ENCODE results near the gene SMIM17. TPM values are rescaled to one million over a fixed set of nuclear protein-coding genes. Genes with fewer than 3 reads are reported as not detected.

Gene SMIM17
- total RNA-seq, 1 experiment from 2014 or later, result 0.28 TPM

DNA sequence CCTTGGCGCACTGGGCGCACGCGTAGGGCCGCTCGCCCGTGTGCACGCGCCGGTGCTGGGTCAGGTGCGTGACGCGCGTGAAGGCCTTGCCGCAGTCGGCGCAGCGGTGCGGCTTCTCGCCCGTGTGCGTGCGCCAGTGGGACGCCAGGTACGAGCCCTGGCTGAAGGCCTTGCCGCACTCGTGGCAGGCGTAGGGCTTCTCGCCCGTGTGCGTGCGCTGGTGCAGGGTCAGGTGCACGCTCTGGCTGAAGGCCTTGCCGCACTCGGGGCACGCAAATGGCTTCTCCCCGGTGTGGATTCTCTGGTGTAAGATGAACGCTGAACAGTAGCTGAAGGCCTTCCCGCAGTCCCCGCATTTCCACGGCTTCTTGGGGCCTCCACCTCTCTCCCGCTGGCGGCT is 21.6 kb downstream of the SMIM17 start:
- Histone ChIP-seq H3K23ac (ENCODE audit: insufficient read length, low read depth, low read length) (no peak overlapping the region), H4K5ac (ENCODE audit: insufficient read length, low read depth, low read length) (no peak overlapping the region), H3K79me2 (ENCODE audit: insufficient read depth, low read length) (no peaks in the 10 kb centered on the region), H3K56ac (ENCODE audit: insufficient read length, low read depth, low read length) (no peak overlapping the region), H2BK12ac (ENCODE audit: insufficient read length, low read depth, low read length) (no peak overlapping the region), H3K4ac (ENCODE audit: low read depth, low read length) (no peak overlapping the region), H3K27ac (ENCODE audit: insufficient read length, low read depth, low read length) (no peak overlapping the region), H2AFZ (ENCODE audit: low read length) (no peak overlapping the region), H2BK5ac (ENCODE audit: insufficient read length, low read length) (no peak overlapping the region), H4K20me1 (ENCODE audit: control insufficient read depth, insufficient read depth, insufficient read length) (no peaks in the 10 kb centered on the region), H3T11ph (ENCODE audit: low read length) (no peak overlapping the region), H4K8ac (replicated peaks; ENCODE audit: insufficient read length, low read depth, low read length) (no peak overlapping the region), H2BK120ac (ENCODE audit: low read depth, low read length, poor library complexity, severe bottlenecking) (no peak overlapping the region), H3K79me1 (ENCODE audit: insufficient read depth, low read depth, low read length, poor library complexity, severe bottlenecking) (no peaks in the 10 kb centered on the region), H3K27me3 (ENCODE audit: insufficient read depth, low read length) (no peaks in the 10 kb centered on the region), H3K4me2 (ENCODE audit: insufficient read depth, insufficient read length, low read length) (no peak overlapping the region), H3K14ac (ENCODE audit: insufficient read depth, low read length) (no peak overlapping the region), H4K91ac (ENCODE audit: insufficient read length, low read depth, low read length) (no peak overlapping the region), H2BK15ac (ENCODE audit: low read depth, low read length) (no peak overlapping the region), H2AK5ac (ENCODE audit: insufficient read length, low read length) (no peak overlapping the region), H3K18ac (ENCODE audit: insufficient read length, low read depth, low read length) (no peak overlapping the region), H3K4me1 (ENCODE audit: insufficient read depth, low read length) (no peaks in the 10 kb centered on the region), H3K9me3 (ENCODE audit: control insufficient read depth, low read depth, low read length) (peaks cover 52% of the 10 kb centered on the region), H3K23me2 (ENCODE audit: insufficient read length, low read depth, low read length, poor library complexity, severe bottlenecking) (no peaks in the 10 kb centered on the region), H2BK20ac (ENCODE audit: low read depth, low read length, poor library complexity, severe bottlenecking) (no peak overlapping the region), H3K9ac (ENCODE audit: extremely low read depth, insufficient read length, low read length) (no peak overlapping the region)
- peaks cover 12 to 28% (median 20%) of the 10 kb centered on the region in 3 experiments; a peak in 6 of 7 replicates for H3K36me3 Mint-ChIP-seq (ENCODE audit: insufficient read depth in 1 of 3, low read depth in 3 of 3)
- no peak overlapping the region for H3K27ac Mint-ChIP-seq
- H3K27me3 Mint-ChIP-seq (ENCODE audit: low read depth), result peaks cover 2% of the 10 kb centered on the region
- DNase-seq, result no peak
- TF ChIP-seq, protein P1, sequence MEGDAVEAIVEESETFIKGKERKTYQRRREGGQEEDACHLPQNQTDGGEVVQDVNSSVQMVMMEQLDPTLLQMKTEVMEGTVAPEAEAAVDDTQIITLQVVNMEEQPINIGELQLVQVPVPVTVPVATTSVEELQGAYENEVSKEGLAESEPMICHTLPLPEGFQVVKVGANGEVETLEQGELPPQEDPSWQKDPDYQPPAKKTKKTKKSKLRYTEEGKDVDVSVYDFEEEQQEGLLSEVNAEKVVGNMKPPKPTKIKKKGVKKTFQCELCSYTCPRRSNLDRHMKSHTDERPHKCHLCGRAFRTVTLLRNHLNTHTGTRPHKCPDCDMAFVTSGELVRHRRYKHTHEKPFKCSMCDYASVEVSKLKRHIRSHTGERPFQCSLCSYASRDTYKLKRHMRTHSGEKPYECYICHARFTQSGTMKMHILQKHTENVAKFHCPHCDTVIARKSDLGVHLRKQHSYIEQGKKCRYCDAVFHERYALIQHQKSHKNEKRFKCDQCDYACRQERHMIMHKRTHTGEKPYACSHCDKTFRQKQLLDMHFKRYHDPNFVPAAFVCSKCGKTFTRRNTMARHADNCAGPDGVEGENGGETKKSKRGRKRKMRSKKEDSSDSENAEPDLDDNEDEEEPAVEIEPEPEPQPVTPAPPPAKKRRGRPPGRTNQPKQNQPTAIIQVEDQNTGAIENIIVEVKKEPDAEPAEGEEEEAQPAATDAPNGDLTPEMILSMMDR (conservative IDR thresholded peaks at IDR 0.05), result no peak
- H3K9me3 Mint-ChIP-seq, result peaks cover 86 to 96% of the 10 kb centered on the region in 2 experiments
- no CpG with 5 or more reads among the region's 43 CpGs for WGBS (ENCODE audit: extremely low coverage, insufficient read length, low lambda C conversion rate)
- H3K4me3 Mint-ChIP-seq, result no peak overlapping the region
- H3K4me1 Mint-ChIP-seq, result no peaks in the 10 kb centered on the region
